GM10266 (cell line): Measurements from ENCODE around the gene CST11.

Experiments used
- DNase-seq: peaks from one replicate; pipeline ENCODE4 v3.0.0; 2012; ENCODE audit errors: extremely low spot score
- CTCF ChIP-seq: IDR thresholded peaks from 2 replicates; pipeline ENCODE4 v1.5.1; 2012; ENCODE audit warnings: mild to moderate bottlenecking, low read depth; ENCODE audit not compliant: control insufficient read depth, insufficient read depth; ENCODE audit errors: missing control alignments

Gene CST11

DNA sequence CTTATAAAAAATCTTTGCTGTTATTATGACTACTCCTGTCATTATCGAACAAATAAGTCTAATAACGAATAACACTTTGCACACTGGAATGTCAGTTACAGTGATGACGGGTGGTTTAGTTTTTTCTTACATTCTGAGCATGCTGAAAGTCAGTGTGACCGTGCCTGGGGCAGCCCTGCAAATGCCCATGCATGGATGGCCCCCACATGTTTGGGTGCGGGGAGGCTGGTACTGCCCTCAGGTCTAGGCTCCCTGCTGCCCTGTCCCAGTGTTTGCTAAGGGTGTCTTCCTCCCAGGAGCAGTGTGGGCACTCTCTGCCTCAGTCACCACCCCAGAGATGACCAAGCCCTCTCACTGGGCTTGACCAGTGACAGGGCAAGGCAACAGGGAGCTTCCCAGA, 10.2 kb downstream of the CST11 start:
- TF ChIP-seq CTCF = no peak
- DNase-seq = no peak

DNA sequence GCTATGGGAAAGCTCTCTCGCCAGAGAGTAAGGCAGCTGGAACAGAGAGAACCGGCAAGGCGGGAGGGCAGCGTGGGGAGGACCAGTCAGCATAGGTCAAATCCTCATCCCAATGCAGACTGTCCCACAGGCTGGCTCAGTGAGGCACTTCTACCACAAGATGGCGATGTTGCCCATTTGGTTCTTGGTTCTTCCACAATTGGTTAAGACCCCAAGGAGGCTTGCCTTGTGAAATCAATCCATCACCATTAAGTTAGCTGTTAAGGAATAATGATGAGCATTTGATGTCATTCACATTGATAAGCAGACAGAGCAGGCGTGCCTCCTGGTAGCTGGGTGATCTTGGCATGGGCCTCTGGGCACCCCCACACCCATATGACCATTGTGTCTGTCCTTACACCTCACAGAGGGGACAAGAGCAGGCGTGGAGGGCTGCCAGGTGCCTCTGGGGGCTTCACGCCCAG, 10.8 kb downstream of the CST11 start:
- peak; percentile 84 for TF ChIP-seq CTCF
- DNase-seq = peak; percentile 76

GRCh38 chr20:23440004-23440403, 12.7 kb downstream of the CST11 start:
- TF ChIP-seq CTCF = no peak
- no peak for DNase-seq

DNA sequence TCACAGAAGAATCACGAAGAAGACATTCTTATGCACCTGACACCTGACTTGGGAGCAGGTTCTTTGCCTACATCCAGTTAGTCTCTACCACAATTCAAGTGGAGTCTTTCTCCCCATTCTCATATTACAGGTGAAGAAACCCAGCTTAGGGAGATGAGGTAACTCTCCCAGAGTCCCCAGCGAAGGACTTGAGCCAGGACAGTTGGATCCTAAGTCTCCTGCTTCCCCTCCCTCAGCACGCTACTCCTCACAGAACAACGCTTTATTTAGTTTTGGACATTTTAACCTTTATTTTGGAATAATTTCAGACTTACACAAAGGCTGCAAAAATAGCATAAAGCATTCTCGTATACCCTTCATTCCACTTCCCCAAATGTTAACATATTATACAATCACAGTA, 14.0 kb downstream of the CST11 start:
- TF ChIP-seq CTCF = no peak
- no peak for DNase-seq

- no peak for DNase-seq
- no peak for TF ChIP-seq CTCF
Measured at GRCh38 chr20:23437126-23437899, 15.4 kb downstream of the CST11 start.

DNA sequence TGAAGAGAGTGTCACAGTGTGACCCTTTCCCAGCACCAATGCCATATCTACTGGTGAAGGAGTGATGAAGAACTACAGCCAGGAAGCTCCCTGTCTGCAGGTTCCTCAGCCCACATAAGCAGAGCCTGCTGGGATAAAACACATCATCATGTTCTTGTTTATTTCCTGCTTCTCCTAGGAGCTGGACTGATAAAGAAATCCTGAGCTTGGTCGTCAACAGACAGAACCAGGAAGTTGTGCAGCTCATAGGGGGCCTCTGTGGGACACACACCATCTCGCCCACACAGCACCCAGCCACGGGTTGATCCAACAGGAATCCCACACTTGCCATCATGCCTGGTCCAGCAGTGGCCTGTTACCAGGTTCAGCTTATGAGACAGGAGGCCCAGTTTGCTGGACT, 16.0 kb downstream of the CST11 start:
- no peak for TF ChIP-seq CTCF
- DNase-seq = no peak

GRCh38 chr20:23435626-23436539, 16.8 kb downstream of the CST11 start:
- DNase-seq = no peak
- no peak for TF ChIP-seq CTCF
